GM19238 (cell line): ENCODE measurements around the gene HES4.
A peak's percentile ranks its signal among the peaks of the same experiment; 100 is the strongest.
"Not testable (repeated sequence)": the region's sequence is repeated elsewhere in the genome, so short reads cannot be mapped to it uniquely, and the experiment has no call there.

Source experiments
- DNase-seq: peaks from one replicate; pipeline ENCODE4 v3.0.0; 2011; ENCODE audit warnings: low spot score; ENCODE audit not compliant: insufficient read length

Gene HES4

DNA sequence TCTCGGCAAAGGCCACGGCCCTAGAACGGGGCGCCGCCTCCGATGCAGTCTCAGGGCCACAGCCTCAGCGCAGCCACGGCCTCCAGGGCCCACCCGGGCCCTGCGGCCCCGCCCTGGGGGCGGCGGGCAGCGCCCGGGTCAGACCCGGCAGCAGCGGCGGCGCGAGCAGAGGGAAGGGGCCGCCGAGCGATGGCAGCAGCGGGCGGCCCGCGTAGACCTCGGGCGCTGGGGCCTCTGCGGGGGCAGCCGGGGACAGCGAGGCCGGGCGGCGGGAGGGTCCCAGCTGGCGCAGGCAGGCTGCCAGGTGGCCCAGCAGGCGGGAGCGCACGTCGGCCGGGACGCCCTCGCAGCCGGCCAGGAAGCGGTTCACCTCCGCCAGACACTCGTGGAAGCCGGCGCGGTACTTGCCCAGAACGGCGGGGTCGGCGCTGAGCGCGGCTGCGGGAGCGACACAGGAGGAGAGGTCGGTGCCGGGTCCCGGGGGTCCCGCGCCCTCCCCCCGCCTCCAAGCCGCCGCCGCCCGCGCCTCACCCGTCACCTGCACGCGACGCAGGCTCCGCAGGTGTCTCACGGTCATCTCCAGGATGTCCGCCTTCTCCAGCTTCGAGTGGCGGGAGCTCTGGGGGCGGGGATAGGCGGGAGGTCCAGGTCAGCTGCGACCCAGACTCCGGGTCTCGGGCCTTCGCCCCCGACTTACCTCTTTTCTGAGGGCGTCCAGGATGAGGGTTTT, 737 bp downstream of the HES4 start:
- peak; percentile 23 for DNase-seq

GRCh38 chr1:998745-998994, 1.2 kb downstream of the HES4 start:
- DNase-seq, result peak; percentile 7

GRCh38 chr1:997993-998744, 1.7 kb downstream of the HES4 start:
- peak; percentile 5 for DNase-seq

DNA sequence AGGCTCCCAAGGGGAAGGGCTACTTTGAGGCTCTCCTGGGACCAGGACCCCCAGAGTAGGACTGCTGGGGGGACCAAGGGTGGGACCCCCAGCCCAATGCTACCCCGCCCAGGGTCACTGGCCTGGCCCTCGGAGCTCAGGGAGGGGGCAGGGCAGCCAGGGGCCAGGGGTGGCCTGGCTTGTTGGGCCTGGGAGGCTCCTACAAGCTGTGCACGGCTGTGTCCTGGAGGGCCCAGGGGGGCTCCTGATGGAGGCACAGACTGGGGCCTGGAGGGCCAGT, 2.2 kb downstream of the HES4 start:
- no peak for DNase-seq

- no peak for DNase-seq
Measured at GRCh38 chr1:996851-997712, 2.8 kb downstream of the HES4 start.

DNA sequence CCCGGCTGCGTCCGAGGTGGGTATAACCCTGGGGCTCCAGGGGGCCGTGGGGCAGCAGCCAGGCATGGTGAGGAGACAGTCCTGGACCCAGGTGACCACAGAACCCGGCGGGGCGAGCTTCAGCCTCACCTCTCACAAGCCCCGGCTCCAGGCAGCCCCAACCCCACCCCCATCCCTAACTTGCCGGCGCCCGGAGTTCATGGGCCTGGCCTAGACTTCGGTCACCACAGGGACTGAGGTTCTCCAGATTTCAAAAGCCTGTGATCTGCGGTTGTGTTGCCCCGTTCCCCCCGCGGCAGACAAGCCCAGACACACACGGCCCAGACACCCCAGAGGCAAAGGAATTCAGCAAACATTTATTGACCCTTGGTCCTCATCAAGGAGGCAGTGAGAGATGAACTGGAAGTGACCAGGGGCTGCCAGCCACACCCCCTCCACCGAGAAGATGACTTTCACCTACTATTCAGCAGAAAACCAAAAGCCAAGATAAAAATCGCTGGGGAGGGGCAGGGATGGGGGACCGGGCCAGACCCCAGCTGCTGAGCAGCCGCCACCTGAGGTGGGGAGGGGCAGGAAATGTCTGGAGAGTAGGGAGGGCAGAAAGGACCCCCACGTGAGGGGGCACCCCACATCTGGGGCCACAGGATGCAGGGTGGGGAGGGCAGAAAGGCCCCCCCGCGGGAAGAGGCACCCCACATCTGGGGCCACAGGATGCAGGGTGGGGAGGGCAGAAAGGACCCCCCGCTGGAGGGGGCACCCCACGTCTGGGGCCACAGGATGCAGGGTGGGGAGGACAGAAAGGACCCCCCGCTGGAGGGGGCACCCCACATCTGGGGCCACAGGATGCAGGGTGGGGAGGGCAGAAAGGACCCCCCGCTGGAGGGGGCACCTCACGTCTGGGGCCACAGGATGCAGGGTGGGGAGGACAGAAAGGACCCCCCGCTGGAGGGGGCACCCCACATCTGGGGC, 3.9 kb downstream of the HES4 start:
- no peak for DNase-seq

- not testable (repeated sequence) for DNase-seq
Measured at GRCh38 chr1:994546-994945, 5.4 kb downstream of the HES4 start.

- DNase-seq, result no peak
Measured at GRCh38 chr1:993379-993995, 6.4 kb downstream of the HES4 start.

- DNase-seq, result no peak
Measured at GRCh38 chr1:992362-992761, 7.5 kb downstream of the HES4 start.

DNA sequence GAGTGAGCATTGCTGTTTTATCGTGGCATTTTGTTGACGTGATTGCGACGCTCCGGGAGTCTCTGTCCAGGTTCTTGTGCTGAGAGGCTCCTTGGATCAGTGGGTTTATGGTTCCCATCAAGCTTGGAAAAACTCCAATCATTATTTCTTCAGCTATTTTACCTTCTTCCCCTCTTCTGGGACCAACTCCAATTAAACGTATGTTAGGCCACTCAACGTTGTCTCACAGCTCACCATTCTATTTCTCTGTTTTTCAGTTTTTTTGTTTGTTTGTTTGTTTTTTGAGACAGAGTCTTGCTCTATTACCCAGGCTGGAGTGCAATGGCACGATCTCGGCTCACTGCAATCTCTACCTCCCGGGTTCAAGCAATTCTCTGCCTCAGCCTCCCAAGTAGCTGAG, 8.0 kb downstream of the HES4 start:
- no peak for DNase-seq

DNA sequence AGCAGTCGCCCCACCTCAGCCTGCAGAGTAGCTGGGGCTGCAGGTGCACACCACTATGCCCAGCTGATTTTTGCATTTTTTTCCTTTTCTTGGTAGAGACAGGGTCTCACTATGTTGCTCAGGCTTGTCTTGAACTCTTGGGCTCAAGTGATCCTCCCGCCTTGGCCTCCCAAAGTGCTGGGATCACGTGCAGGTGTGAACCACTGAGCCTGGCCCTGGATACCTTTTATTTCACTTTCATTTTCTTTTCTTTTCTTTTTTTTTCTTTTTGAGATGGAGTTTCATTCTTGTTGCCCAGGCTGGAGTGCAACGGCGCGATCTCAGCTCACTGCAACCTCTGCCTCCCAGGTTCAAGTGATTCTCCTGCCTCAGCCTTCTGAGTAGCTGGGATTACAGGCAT, 8.6 kb downstream of the HES4 start:
- not testable (repeated sequence) for DNase-seq

- not testable (repeated sequence) for DNase-seq
Measured at GRCh38 chr1:988061-988460, 11.8 kb downstream of the HES4 start.

DNA sequence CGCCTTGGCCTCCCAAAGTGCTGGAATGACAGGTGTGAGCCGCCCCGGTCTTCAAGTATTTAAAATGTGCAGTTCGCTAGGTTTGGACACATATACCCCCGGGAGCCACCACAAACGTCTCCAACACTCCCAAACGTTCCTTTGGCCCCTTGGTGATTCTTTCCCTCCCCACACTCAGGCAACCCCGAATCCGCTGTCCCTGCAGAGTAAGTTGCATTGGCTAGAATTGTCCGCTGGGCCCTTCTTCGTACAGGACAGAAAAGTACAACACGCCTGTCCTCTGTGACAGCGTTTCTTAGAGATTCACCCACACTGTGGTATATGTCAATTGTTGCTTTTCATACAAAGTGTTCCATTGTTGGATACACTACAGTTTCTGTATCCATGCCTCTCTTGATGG, 14.8 kb downstream of the HES4 start:
- DNase-seq, result no peak

GRCh38 chr1:984476-984814, 15.5 kb downstream of the HES4 start:
- no peak for DNase-seq

GRCh38 chr1:983798-984475, 16.0 kb downstream of the HES4 start:
- DNase-seq, result peak; percentile 84

DNA sequence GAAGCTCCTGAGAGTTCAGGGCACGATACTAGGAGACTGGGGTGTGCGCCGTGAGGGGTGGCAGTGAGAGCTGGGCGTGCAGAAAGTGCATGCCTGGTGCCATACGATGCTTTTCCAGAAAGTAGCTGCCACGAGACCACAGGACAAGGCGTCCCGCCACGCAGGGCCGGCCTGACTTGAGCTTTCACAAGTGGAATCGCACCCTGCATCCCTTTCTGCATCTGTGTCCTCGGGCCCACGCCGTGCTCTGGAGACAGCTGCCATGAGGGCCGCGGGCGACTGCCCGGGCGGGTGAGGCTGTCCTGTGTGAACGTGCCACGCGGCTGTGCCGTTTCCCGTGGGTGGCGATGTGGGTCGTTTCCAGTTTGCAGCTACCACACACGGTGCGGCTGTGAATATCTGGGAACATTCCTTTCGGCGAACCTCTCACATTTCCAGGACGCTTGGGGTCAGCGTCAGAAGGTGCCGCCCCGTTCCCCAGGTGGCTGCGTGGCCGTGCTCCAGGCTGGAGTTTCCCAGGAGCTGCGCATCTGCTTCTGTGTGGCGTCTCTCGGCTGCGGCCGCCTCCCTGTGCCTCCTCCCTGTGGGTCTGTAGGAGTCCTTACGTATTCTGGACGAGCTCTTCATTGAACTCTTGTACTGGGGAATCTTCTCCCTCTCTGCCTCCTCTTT, 17.0 kb downstream of the HES4 start:
- DNase-seq, result no peak

- no peak for DNase-seq
Measured at GRCh38 chr1:981955-982558, 17.8 kb downstream of the HES4 start, which contains the start of gene PERM1. Gene PERM1, minus strand, starts transcription at chr1:982093. Its CDS starts 1,064 bp downstream, at chr1:981029.

- no peak for DNase-seq
Measured at GRCh38 chr1:981491-981954, 18.4 kb downstream of the HES4 start.
